Testis (tissue), 3 donors: Measurements from ENCODE around the gene RXRA. TPM values are rescaled to one million over a fixed set of nuclear protein-coding genes. Genes with fewer than 3 reads are reported as not detected.
A peak's percentile ranks its signal among the peaks of the same experiment; 100 is the strongest.

Experiments used
- DNase-seq: peaks from one replicate; pipeline ENCODE4 v3.0.0-alpha.2; 2019
- H3K27ac ChIP-seq, 2 donors: fragments of 200-600 bp; sonication (generic); one replicate each; pipeline ENCODE4 v1.5.1; 2019
- H3K27me3 ChIP-seq: fragments of 200-600 bp; sonication (generic); one replicate; pipeline ENCODE4 v1.5.1; 2019
- H3K36me3 ChIP-seq: fragments of 200-600 bp; sonication (generic); one replicate; pipeline ENCODE4 v1.5.1; 2017; ENCODE audit warnings: low read depth; ENCODE audit errors: missing control alignments
- H3K4me1 ChIP-seq: fragments of 200-600 bp; sonication (generic); one replicate; pipeline ENCODE4 v1.5.1; 2019
- H3K4me3 ChIP-seq, 2 donors: fragments of 200-600 bp; sonication (generic); one replicate each; pipeline ENCODE4 v1.5.1; 2017 to 2019
- H3K9me3 ChIP-seq: fragments of 200-600 bp; sonication (generic); one replicate; pipeline ENCODE4 v1.5.1; 2017
- CTCF ChIP-seq, 3 experiments: fragments of 450-650 bp in 2 of 3; fragments of 200-600 bp in 1 of 3; sonication (generic) in 1 of 3; IDR thresholded peaks; one replicate each; pipeline ENCODE4 v1.5.1; 2016 to 2019; ENCODE audit warnings: antibody characterized with exemption in 3 of 3, mild to moderate bottlenecking in 2 of 3, moderate library complexity in 1 of 3
- POLR2A ChIP-seq: fragments of 450-650 bp; IDR thresholded peaks from one replicate; pipeline ENCODE4 v1.6.1; 2017; ENCODE audit warnings: antibody characterized with exemption, mild to moderate bottlenecking, moderate library complexity
- WGBS, 2 donors: methylation state at CpG; one replicate each; pipeline ENCODE4 v1.1.5; 2018; 5-methylcytosine and 5-hydroxymethylcytosine counted together
- intact Hi-C: fragments of 100-400 bp; cut with DNase I; formaldehyde crosslinking; loops from one replicate; pipeline ENCODE4 v1.15.1; 2023; ENCODE audit warnings: low total_unique reads
- polyA plus RNA-seq: library from polyadenylated mRNA; stranded (reverse); fragments of 350-450 nt; fragmentation: Illumina TruSeq; extraction: RNeasy Lipid Tissue Mini Kit (QIAGEN cat#74804); gene quantifications from one replicate; pipeline ENCODE4 v1.2.3, GENCODE V29; 2014; ENCODE audit warnings: low read depth, low replicate concordance; ENCODE audit not compliant: insufficient read depth
- total RNA-seq, 2 donors: library from RNA; depleted of rRNA; stranded (reverse); fragments of >200 nt; gene quantifications; one replicate each; pipeline ENCODE4 v1.2.3, GENCODE V29; 2016

RXRA gene
- total and polyA plus RNA-seq, 3 donors from 2014 or later: 31.3 to 61.0 (median 47.3) TPM

GRCh38 chr9:134357631-134358025 lies 31.4 kb downstream of the RXRA start:
- Histone ChIP-seq H3K4me1 (peaks cover 30% of the 10 kb centered on the region), H3K27me3 (no peaks in the 10 kb centered on the region), H3K36me3 (no peaks in the 10 kb centered on the region), H3K9me3 (no peaks in the 10 kb centered on the region), H3K27ac (no peak overlapping the region), H3K4me3 (no peak overlapping the region)
- DNase-seq: no peak
- TF ChIP-seq CTCF (IDR thresholded peaks at IDR 0.05) (no peak), POLR2A (no peak)
- intact Hi-C loops: no loop called here
- 78 to 79% methylated on average over 9 of the region's 9 CpGs for WGBS, 2 donors

GRCh38 chr9:134358026-134358661 lies 31.9 kb downstream of the RXRA start:
- intact Hi-C loops: no loop called here
- TF ChIP-seq POLR2A: no peak
- TF ChIP-seq CTCF (IDR thresholded peaks at IDR 0.05): no peak
- H3K9me3 ChIP-seq: no peaks in the 10 kb centered on the region
- peaks cover 29% of the 10 kb centered on the region for H3K4me1 ChIP-seq
- no peak for DNase-seq
- H3K4me3 ChIP-seq: no peak overlapping the region
- H3K27ac ChIP-seq: no peak overlapping the region
- 81 to 90% methylated on average over 10 to 14 of the region's 16 CpGs for WGBS, 2 donors
- no peaks in the 10 kb centered on the region for H3K27me3 ChIP-seq
- no peaks in the 10 kb centered on the region for H3K36me3 ChIP-seq

GRCh38 chr9:134358662-134359319 lies 32.5 kb downstream of the RXRA start:
- Histone ChIP-seq H3K4me3 (no peak overlapping the region), H3K4me1 (peaks cover 29% of the 10 kb centered on the region), H3K9me3 (no peaks in the 10 kb centered on the region), H3K36me3 (no peaks in the 10 kb centered on the region), H3K27ac (no peak overlapping the region), H3K27me3 (no peaks in the 10 kb centered on the region)
- WGBS, 2 donors: 60 to 76% methylated on average over 8 to 16 of the region's 17 CpGs
- TF ChIP-seq POLR2A (no peak), CTCF (IDR thresholded peaks at IDR 0.05) (no peak)
- intact Hi-C loops: no loop called here
- peak; percentile 57 for DNase-seq

GRCh38 chr9:134359493-134360179 lies 33.4 kb downstream of the RXRA start:
- H3K9me3 ChIP-seq: no peaks in the 10 kb centered on the region
- WGBS, 2 donors: 78 to 90% methylated on average over 4 to 23 of the region's 23 CpGs
- H3K36me3 ChIP-seq: no peaks in the 10 kb centered on the region
- intact Hi-C loops: no loop called here
- H3K27me3 ChIP-seq: no peaks in the 10 kb centered on the region
- H3K4me1 ChIP-seq: peaks cover 29% of the 10 kb centered on the region
- DNase-seq: no peak
- no peak overlapping the region for H3K4me3 ChIP-seq
- TF ChIP-seq CTCF (IDR thresholded peaks at IDR 0.05) (no peak), POLR2A (no peak)
- no peak overlapping the region for H3K27ac ChIP-seq
